Stimulated activated naive CD8-positive, alpha-beta T cell treated with anti-CD3 and anti-CD28 coated beads, Interleukin-15, Interleukin-2, amounts not matched to agents 100 U/mL and 50 U/mL, for 24 hours (primary cell): ENCODE measurements around the gene DCHS2.

ENCODE experiments used
- ATAC-seq: fragments of 150-1000 bp; cut with Tn5 transposase; one replicate; pipeline ENCODE4 v1.10.0; 2021
- DNase-seq: peaks from one replicate; pipeline ENCODE4 v3.0.0; 2021

Gene DCHS2

DNA sequence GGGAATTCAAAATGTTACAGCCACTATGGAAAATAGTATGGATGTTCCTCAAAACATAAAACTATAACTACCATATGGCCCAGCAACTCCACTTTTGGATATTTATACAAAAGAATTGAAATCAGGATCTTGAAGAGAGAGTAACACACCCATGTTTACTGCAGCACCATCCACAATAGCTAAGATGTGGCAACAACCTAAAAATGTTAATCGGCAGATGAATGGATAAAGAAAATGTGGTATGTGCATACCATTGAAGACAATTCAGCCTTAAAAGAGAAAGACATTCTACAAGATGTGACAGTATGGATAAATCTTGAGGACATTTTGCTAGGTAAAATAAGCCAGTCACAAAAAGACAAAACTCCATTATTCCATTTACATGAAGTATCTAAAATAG, 171.9 kb downstream of the DCHS2 start:
- ATAC-seq (no peak), DNase-seq (no peak)

DNA sequence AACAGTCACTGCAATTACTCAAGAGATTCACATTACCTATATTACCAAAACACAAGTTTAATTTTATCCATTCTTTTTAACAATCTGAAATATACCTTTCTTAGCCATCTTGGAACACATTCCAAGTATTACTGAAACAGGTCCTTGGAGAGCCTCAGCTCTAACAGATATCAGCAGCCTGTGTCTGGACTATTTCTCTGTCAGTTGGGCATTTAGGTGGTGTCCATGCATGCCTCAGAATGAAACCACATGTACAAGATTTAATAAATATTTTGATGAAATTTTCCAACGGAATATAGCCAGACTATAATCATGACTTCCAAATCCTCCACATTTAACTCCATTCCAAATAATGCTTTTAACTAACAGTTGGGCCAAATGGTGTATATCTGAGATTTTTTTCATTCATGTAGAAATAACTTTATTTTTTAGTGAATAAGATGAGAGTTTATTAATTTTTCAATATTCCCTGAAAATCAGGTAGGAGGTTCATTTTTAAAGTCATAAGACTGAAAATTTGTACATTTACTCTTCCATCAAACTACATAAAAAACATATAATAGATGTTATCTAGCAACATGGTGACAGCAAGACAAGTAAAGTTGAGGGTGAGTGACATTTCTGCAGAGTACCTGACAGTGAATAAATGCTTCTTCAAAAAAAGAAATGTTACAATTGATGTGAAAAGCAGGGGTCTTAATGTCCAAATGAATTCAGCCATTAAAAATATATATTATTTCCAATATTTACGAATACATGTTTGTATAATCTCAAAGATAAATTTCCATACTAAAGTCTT, 174.2 kb downstream of the DCHS2 start:
- ATAC-seq (no peak), DNase-seq (no peak)

DNA sequence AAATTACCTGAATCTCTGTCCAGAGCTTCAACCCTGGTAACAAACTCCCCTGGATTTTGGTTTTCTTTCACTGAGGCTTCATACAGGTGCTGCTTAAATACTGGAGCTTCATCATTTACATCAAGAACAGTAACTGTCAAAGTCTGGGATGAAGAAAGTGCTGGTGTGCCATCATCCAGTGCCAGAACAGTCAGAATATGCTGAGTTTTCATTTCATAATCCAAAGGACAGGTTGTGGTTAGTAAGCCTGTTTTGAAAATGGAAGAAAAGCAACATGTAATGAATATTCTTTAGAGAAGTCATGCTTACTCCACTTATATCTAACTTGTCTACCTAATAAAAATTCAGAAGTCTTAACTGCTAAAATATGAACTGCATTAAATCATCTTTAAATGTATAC, 175.9 kb downstream of the DCHS2 start:
- ATAC-seq (no peak), DNase-seq (no peak)

DNA sequence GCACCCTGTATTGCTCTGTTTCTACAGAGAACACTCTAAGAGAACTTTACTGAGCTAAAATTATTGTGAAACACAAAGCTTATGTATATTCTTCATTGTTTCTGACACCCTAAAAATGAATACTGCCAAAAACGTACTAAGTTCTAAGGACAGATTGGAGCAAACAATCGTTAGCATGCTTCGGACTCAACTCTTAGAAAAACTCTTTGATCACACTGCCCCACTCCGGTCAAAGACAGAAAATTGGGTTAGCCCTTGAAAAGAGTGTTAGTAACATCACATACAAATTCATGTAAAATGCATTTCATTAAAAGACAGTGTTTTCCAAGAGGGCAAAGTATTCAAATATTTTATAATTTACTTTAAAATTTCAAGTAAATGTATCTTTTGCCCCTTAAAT, 177.4 kb downstream of the DCHS2 start:
- no peak for ATAC-seq
- no peak for DNase-seq

DNA sequence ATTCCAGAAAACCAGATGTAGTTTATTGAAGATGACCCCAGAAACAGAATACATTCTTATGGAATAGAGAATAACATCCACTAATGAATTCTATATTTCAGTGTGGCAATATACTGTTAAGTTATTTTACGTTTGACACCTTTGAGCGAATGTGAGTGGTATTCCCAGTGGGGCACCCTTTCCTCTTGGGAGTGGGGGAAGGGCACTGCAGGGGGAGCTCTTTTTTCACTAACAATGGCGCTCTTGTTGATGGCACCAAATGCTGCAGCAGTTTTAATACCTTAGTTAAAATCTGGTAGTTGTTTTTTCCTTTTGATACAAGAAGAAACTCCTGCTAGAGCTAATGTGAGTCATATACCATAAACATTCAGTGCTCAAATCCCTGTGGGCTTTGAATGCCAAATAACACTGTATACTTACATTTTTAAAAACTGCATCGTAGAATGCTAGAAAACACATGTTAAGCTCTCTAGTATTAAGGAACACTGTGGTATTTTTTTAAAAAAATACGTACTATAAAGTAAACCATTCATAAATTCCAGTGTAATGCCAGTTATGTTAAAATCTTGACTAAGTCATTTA, 178.5 kb downstream of the DCHS2 start:
- ATAC-seq: no peak

DNA sequence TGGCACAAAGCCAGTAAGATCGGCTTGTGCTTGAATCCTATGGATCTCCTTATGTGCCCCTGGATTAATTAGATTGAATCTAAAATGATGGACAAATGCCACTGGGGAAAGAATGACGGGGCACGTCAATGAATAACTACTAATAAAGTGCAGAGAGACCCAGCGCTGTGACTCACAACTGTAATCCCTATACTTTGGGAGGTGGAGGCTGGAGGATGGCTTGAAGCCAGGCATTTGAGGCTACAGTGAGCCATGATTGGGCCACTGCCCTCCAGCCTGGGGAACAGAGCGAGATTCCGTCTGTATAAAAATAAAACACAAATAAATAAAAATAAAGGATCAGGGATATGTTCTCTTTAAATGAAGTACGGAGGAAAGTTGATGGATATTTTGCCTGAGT, 179.4 kb downstream of the DCHS2 start:
- DNase-seq (no peak), ATAC-seq (no peak)

More for the DNA sequence above, 178.5 kb downstream of the DCHS2 start:
- no peak for DNase-seq

DNA sequence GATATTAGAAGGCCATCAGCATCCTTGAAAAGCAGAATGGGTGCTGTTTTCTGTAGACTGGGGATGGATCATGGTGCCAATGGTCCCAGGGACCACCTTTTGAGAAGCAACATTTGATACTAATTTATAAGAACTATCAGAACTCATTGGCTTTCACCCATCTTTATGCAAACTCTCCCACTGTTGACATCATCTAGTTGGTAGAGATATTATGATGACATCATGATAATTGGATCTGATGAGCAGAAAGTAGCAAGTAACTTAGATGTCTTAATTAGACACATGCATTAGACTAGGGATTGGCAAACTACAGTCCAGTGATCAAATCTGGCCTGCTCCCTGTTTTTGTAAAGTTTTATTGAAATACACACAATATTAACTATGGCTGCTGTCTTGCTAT, 181.0 kb downstream of the DCHS2 start:
- ATAC-seq (no peak), DNase-seq (no peak)

DNA sequence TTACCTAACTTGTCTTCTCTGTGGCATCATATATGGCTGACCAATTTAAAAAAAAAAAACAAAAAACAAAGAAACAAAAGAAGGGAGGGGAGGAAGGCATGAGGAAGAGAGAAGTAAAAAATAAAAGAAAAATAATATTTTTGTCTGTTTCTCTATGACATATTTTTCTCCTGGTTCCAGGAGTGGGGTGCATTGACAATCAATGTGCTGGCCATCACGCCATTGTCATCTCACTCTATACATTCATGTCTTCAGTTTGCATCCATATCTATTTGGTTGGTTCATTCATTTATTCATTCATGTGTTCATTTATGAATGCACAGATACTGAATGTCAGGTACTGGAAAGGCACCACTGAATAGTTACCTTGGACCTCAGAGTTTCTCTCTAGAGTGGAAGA, 183.4 kb downstream of the DCHS2 start:
- DNase-seq: no peak
- no peak for ATAC-seq

DNA sequence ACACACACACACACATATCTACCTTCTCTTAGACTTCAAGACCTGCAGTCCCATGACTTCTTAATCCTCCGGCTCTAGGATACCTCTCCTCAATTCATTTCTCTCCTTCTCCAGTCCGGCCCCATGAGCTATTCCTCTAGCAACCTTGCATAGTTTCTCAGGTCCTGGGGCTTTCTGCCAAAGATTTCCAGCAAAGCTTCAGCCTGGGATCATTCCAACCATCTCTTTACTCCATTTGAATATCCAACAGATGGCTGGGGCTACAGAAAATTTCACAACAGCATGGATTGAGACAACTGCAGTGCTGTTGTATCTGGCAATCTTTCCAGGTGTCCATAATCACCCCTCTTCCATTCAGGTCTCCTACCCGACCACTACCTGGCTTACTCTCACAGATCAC, 184.1 kb downstream of the DCHS2 start:
- ATAC-seq (no peak), DNase-seq (no peak)

DNA sequence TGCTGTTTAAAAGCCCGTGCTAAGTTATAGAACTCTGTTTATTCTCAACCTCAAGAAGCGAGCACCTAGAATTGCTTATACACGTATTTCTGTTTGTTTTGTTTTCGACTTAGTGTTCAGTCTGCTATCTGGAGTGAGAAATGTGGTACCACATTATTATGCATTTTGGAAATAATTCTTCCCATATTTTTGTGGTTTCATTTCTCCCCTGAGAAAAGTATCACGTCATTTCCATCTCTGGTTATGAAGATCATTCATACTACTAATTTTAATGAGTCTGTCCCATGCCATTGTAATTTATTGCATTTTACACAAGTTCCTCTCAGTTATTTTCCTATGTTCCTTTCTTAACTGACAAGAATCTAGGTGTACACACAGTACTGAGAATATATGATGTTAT, 186.0 kb downstream of the DCHS2 start:
- DNase-seq (no peak), ATAC-seq (no peak)

DNA sequence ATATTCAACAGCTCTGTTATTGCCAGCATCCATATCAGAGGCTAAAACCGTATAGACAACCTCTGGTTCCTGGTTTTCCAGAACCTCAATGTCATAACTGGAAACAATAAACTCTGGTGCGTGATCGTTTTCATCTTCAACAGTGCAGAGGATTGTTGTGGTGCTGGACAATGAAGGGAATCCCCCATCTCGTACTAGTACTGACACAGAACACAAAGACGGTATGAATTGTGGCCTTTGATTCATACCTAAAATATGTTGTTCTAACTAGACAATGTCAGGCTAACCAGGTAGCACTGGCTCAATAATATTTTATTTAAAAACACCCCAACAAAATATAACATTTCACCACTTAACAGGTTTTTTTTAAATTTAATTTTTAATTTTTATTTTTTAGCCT, 186.9 kb downstream of the DCHS2 start:
- DNase-seq: no peak
- no peak for ATAC-seq

DNA sequence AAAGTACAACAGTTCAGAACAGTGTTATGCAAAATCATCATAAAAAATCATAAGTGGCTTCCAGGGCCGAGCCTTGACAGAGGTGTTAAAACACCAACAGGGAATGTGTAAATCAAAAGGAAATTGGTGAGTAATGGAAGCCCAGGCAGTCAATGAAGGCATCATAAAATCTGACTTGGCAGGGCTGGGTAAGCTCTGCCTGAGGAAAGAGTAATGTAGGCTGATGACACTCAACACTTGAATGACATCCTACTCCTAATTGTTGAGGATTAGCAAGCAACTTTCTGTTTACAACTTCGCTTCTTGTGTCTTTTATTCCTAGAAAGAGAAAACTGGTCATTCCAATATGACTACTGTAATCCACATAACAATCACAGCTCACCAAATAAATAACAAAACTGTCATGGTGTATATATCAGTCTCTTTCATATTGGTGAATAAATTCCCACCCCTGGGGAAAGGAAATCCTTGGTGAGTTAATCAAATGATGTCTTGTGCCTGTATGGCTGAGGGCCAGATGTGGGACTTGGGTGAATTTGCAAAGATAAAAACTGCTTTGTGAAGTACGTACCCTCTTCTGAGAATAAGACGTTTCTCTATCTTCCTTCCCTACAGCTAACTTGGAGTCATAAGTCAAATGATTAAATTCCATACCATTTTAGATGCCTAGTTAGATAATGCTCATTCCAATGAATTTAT, 196.8 kb downstream of the DCHS2 start:
- ATAC-seq (no peak), DNase-seq (no peak)

DNA sequence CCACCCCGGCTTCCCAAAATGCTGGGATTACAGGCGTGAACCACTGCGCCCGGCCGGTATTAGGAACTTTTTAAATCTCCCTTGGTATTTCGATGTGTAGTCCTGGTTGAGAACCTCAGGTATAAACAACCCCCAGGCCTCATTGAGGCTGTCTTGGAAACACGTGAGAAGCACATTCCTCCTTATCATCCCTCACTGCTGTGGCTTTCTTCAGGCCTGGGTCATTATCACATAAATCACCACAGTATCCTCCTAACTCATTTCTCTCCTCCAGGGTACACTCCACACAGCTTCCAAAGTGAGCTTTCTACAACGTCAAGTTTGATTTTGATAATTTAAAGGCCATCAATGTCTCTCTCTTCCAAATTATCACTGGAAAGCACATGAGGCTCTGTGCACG, 198.2 kb downstream of the DCHS2 start:
- ATAC-seq: no peak
- no peak for DNase-seq

DNA sequence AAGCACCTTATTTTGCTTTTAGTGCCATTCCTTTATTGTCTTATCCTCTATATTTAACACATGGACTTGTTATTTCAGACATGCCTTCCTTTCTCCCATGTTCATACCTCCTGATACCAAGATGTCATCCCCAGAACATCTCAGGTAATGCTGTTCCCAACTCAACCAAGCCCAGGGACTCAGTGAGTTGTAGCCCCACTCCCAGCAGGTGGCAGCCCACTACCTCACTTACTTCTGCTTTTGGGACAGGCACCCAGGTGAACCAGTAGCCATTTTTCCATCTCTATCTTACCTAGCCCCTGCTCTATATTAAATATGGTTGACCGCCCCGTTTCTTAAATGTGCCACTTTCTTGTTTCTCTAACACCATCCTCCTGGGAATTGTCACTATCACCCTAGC, 199.0 kb downstream of the DCHS2 start:
- no peak for DNase-seq
- ATAC-seq: no peak

DNA sequence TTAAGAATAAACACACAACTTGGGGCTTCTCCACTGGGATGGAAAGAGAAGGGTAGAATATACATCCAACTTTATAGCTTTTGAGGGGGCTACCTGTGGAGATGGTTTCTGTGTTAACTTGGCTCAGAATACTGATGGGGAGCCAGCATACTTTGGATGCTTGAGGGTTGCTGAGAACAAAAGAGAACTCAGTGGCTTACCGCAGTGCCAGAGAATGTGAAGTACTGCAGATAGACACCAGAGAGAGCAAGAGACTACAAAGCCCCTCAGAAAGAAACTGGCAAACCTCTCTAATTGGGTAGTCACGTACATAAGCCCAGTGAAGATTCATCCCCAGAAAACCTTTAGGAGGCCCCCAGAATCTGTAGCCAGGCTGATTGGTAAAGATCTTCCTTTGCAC, 214.4 kb downstream of the DCHS2 start:
- no peak for ATAC-seq
- DNase-seq: no peak

DNA sequence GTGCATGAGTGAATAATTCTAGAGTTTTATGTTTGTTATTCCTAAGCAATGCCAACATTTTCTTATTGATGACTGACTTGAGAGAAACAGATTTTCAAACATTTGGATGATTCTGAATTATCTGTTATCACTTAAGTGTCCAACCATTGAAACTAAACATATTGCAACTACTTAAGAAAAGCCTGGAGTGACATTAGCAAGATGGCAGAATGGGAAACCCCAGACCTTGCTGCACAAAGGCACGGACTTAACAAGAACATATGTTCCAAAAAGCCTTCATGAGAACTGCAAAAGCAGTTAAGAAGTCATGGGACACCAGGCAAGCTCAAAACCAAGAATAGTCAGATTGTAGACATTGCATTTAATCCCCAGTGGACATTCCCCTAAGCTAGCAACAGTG, 215.1 kb downstream of the DCHS2 start:
- ATAC-seq (no peak), DNase-seq (no peak)

DNA sequence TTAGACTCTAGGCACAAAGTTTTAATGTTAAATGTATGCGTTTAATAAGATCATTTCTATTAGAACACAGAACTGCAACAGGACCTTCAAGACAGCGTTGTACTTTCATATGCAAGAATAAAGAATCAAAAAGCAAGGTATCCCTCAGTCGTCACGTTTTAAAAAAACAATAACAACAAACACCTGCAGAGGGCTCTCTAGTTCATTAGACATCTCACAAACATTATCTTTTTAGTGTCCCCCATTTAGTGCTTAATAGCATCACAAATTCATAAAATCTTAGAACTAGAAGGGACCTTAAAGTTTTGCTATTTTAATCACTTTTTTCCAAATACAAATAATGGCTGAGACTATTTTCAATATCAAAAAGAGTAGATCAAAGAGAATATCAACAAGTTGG, 236.6 kb downstream of the DCHS2 start:
- DNase-seq: no peak
- no peak for ATAC-seq

DNA sequence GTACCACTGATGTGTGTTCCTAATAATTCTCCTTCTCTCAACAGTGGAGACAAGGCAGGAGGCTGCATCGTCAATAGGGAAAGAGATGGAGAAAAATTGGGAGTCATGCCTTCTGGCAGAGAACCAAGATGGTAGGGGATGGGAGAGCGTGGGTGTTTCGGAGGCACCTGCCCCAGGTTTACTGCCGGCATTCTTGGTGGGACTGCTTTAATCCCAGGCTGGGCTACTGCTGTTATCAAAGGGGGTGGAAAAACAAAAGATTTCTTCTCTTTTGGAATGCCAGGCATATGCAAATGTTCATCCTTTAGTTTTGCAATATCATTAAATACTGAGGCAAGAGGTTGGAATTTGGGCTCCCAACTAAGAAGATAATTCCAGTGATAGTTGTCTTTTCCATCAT, 257.0 kb downstream of the DCHS2 start:
- no peak for DNase-seq
- ATAC-seq: no peak

DNA sequence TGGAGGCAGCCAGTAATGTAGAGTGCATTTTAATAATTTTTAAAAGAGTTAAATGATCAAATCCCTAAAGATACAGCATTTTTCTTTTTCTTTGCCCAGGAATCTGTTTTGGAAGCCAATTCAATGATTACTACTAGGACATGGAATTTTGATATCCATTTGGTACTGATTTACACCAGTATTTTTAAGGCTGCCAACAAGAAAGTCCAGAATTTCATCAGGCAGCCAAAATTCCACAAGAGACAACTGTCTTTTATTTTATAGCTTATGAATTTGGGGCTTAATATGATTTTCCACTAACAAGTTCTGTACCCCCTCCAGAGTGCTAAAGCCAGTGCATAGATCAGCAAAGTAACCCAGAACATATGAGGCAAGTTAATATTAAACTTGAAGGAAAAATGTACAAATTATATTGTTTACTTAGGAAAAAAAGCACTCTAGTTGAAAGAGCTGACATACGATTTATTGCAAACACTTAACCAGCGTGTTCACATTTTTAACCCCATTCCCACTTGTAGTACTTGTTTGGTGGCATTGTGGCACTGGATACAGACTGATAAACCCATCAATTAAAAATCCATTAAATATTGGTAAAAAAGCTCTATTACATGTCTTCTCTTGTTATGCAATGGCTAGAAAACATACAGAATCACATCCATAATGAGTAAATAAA, 259.7 kb downstream of the DCHS2 start:
- no peak for DNase-seq
- ATAC-seq: no peak

DNA sequence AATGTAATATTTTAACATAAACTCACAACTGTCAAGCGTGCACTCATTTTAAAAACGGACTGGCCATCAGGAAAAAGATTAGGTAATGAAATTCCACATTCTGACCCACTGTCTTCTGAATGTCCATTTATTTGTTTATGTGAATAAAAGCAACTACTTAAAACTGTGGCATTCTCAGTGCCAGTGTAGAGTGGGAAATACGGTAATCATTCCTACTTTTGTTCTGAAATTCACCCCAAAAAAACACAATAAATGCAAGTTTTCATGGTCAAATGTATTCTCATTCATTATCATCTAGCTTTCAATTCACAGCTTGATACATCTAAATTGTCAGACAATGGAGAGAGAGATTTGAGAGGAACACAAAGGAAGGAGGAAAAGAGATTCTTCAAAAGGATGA, 260.9 kb downstream of the DCHS2 start:
- ATAC-seq (no peak), DNase-seq (no peak)

DNA sequence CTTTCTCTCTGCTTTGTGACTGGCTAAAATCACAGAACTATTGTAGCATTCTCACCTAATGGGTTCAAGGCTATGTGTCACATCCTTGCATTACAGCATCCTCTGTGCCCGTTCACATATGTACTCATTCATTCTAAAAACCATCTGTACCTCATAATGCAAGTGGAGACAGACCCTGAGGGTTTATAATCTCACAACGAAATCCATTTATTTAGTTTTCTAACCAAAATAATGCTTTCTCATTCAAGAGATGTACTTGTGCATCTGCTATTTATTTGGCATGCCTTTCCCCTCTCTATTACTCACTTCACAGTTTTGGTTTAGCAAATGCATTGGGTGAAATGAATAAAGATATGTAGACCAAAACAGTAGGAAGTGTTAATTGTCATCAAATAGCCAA, 261.5 kb downstream of the DCHS2 start:
- ATAC-seq: no peak

DNA sequence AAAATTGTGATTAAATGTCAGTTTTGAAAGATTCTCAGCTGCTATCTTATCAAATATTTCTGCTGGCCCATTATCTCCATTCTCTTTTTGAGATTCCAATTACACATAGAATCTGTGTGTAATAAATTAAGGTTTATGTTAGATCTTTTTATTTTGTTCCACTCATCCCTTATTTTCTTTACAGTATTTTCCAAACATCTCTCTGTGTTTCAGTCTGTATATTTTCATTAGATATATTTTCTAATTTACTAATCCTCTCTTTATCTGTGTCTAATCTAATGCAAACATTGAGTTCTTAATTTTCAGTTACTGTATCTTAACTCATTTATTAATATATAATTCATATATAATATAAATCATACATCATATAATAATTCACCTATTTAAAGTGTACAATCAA, 268.7 kb downstream of the DCHS2 start:
- DNase-seq (no peak), ATAC-seq (no peak)

More for the DNA sequence above, 261.5 kb downstream of the DCHS2 start:
- no peak for DNase-seq

DNA sequence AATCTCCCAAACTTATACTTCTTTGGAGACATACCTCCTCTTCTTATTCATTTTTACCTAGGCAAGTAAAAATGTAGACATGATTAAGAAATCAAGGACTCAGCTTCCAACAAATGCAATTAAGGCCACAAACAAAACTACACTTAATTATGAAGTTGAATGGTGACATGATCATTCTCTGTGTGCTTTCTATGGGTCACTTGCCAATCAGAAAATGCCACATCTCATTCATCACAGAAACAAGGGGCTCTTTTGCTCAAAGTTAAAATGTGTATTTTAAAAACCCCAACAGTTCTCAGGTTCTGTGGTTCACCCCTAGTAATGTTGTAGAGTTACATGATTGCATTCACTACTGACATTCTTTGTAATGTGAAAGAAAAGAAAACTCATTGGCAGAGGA, 273.5 kb downstream of the DCHS2 start:
- DNase-seq: no peak
- ATAC-seq: no peak
